OCI-LY1 (cell line): ENCODE measurements around the gene SLC2A4.
A peak's percentile ranks its signal among the peaks of the same experiment; 100 is the strongest.

Experiments used
- H2AFZ ChIP-seq: fragments of 200-600 bp; sonication (generic), shearing (Covaris generic); 2 replicates; pipeline ENCODE4 v1.6.0; 2014; ENCODE audit warnings: antibody characterized with exemption, mild to moderate bottlenecking, low read length
- H3F3A ChIP-seq: fragments of 200-600 bp; sonication (generic), shearing (Covaris generic); 2 replicates; pipeline ENCODE4 v1.6.0; 2014; ENCODE audit warnings: mild to moderate bottlenecking, antibody characterized with exemption, low read length, moderate library complexity; ENCODE audit not compliant: insufficient read depth
- H3K27ac ChIP-seq: fragments of 200-600 bp; sonication (generic); 2 replicates; pipeline ENCODE4 v1.5.1; 2014; ENCODE audit warnings: low read length, mixed run types, mild to moderate bottlenecking, low read depth; ENCODE audit not compliant: poor library complexity, severe bottlenecking
- H3K27me3 ChIP-seq: fragments of 200-600 bp; sonication (generic); 2 replicates; pipeline ENCODE4 v1.6.0; 2014; ENCODE audit warnings: antibody characterized with exemption, mild to moderate bottlenecking, low read length, moderate library complexity; ENCODE audit not compliant: insufficient read depth
- H3K36me3 ChIP-seq: fragments of 200-600 bp; sonication (generic); 2 replicates; pipeline ENCODE4 v1.6.1; 2014; ENCODE audit warnings: mild to moderate bottlenecking, antibody characterized with exemption, low read length, moderate library complexity, mixed read lengths; ENCODE audit not compliant: insufficient read depth
- H3K4me1 ChIP-seq: fragments of 200-600 bp; sonication (generic); 2 replicates; pipeline ENCODE4 v1.5.1; 2014; ENCODE audit warnings: mild to moderate bottlenecking, low read length, moderate library complexity; ENCODE audit not compliant: insufficient read depth, severe bottlenecking
- H3K4me2 ChIP-seq: fragments of 200-600 bp; sonication (generic), shearing (Covaris generic); 2 replicates; pipeline ENCODE4 v1.6.1; 2014; ENCODE audit warnings: low read length
- H3K4me3 ChIP-seq: fragments of 200-600 bp; sonication (generic); 2 replicates; pipeline ENCODE4 v1.5.1; 2014; ENCODE audit warnings: low read length, low read depth, mild to moderate bottlenecking, mixed read lengths; ENCODE audit not compliant: poor library complexity, severe bottlenecking
- H3K79me2 ChIP-seq: fragments of 200-600 bp; shearing (Covaris generic); 2 replicates; pipeline ENCODE4 v1.6.1; 2016; ENCODE audit warnings: mixed run types, low read length, mixed read lengths; ENCODE audit not compliant: insufficient read depth
- H3K9ac ChIP-seq: fragments of 200-600 bp; sonication (generic), shearing (Covaris generic); 2 replicates; pipeline ENCODE4 v1.6.1; 2014; ENCODE audit warnings: mild to moderate bottlenecking, low read length, mixed read lengths
- H3K9me2 ChIP-seq: fragments of 200-600 bp; sonication (generic), shearing (Covaris generic); 2 replicates; pipeline ENCODE4 v1.6.1; 2014; ENCODE audit warnings: low read depth, mild to moderate bottlenecking, low read length, mixed read lengths
- H3K9me3 ChIP-seq: fragments of 200-600 bp; shearing (Covaris generic); 2 replicates; pipeline ENCODE4 v1.6.1; 2014; ENCODE audit warnings: low read length, mixed read lengths
- H4K20me1 ChIP-seq: fragments of 200-600 bp; sonication (generic), shearing (Covaris generic); 2 replicates; pipeline ENCODE4 v1.6.0; 2016; ENCODE audit warnings: mild to moderate bottlenecking, low read length; ENCODE audit not compliant: insufficient read depth
- EZH2 ChIP-seq: fragments of 200-600 bp; sonication (generic), shearing (Covaris generic); IDR thresholded peaks from 2 replicates; pipeline ENCODE4 v1.8.0; 2017; ENCODE audit warnings: borderline replicate concordance, mixed run types, mild to moderate bottlenecking, antibody characterized with exemption, low read length, moderate library complexity, mixed read lengths
- TF ChIP-seq, protein P1 (sequence below): fragments of 200-600 bp; sonication (generic), shearing (Covaris generic); IDR thresholded peaks from 2 replicates; pipeline ENCODE4 v1.5.1; 2017; ENCODE audit warnings: mild to moderate bottlenecking, antibody characterized with exemption, low read length, moderate library complexity, mixed read lengths

SLC2A4 gene

DNA sequence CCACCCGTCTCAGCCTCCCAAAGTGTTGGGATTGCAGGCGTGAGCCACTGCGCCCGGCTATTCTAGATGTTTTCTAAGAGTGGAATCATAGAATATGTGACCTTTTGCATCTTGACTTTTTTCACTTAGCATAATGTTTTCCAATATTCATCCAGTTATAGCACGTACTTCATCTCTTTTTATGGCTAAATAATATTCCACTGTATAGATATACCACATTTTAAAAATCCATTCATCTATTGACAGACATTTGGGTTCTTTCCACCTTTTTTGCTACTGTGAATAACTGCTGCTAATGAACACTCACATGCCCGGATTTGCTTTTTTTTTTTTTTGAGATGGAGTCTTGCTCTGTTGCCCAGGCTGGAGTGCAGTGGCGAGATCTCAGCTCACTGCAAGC lies 22.7 kb downstream of the SLC2A4 start:
- Histone ChIP-seq H3K27ac (no peak overlapping the region), H2AFZ (no peak overlapping the region), H3K4me2 (no peak overlapping the region), H3K4me1 (peaks cover 11% of the 10 kb centered on the region), H3K9me3 (no peaks in the 10 kb centered on the region), H3F3A (no peaks in the 10 kb centered on the region), H3K36me3 (peaks cover 15% of the 10 kb centered on the region), H4K20me1 (no peaks in the 10 kb centered on the region), H3K9me2 (no peaks in the 10 kb centered on the region), H3K4me3 (no peak overlapping the region), H3K9ac (no peak overlapping the region), H3K79me2 (peaks cover 12% of the 10 kb centered on the region), H3K27me3 (no peaks in the 10 kb centered on the region)
- TF ChIP-seq, protein P1, sequence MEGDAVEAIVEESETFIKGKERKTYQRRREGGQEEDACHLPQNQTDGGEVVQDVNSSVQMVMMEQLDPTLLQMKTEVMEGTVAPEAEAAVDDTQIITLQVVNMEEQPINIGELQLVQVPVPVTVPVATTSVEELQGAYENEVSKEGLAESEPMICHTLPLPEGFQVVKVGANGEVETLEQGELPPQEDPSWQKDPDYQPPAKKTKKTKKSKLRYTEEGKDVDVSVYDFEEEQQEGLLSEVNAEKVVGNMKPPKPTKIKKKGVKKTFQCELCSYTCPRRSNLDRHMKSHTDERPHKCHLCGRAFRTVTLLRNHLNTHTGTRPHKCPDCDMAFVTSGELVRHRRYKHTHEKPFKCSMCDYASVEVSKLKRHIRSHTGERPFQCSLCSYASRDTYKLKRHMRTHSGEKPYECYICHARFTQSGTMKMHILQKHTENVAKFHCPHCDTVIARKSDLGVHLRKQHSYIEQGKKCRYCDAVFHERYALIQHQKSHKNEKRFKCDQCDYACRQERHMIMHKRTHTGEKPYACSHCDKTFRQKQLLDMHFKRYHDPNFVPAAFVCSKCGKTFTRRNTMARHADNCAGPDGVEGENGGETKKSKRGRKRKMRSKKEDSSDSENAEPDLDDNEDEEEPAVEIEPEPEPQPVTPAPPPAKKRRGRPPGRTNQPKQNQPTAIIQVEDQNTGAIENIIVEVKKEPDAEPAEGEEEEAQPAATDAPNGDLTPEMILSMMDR = no peak
- no peak for TF ChIP-seq EZH2

DNA sequence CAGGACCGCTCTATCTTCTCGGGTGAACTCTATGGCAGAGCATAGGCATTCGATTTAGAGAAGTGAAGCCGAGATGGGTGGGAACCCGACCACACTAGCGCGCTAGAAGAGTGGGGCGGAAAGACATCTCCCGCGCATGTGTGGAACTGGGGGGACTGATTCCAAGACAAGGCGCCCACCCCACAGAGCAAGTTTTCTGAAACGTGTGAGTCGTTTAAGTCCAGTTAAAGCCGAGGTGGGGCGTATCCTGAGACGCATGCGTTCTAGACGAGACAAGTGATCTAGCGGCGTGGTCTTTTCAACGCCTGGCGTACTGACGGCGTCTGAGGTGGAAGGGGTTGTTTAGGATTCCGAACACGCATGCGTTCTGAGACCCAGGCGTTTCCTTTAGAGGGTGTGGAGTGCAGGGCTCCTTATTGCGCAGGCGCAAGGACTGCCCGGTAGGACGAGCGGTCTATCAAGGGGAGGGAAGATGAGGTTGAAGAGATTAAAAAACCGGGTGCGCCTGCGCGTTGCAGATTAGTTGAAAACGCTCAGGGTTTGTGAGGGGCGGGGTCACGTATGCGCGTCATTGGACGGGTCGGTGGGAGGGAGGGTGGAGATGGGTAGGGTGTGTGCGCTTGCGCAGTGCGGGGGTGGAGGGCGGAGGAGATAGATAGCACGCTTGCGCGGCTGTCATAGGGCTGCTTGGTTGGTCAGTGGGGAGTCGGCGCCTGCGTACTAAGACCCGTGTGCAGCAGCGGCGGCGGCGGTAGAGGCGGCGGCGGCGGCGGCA lies 25.6 kb downstream of the SLC2A4 start, which contains the start of gene EIF5A:
EIF5A (plus strand) TSS at position 718 of the 775 bp plus-strand sequence. CDS start 2,008 bp downstream, outside the sequence.
- H2AFZ ChIP-seq = no peak within 1 kb of the TSS
- peak within 1 kb of the TSS; percentile 81 for H3K4me2 ChIP-seq
- peak within 1 kb of the TSS; percentile 94 for H3K4me3 ChIP-seq
- TF ChIP-seq, protein P1 = no peak
- peak within 1 kb of the TSS; percentile 95 for H3K27ac ChIP-seq
- H3K9ac ChIP-seq = peak within 1 kb of the TSS; percentile 97
- H3K4me1 ChIP-seq = peaks cover 30% of the 10 kb centered on the region
- H3F3A ChIP-seq = peaks cover 10% of the 10 kb centered on the region
- H3K9me3 ChIP-seq = no peaks in the 10 kb centered on the region
- H3K27me3 ChIP-seq = no peaks in the 10 kb centered on the region
- peaks cover 4% of the 10 kb centered on the region; the same call in 1 of the 2 replicates for H4K20me1 ChIP-seq
- peaks cover 28% of the 10 kb centered on the region for H3K79me2 ChIP-seq
- no peaks in the 10 kb centered on the region for H3K9me2 ChIP-seq
- peaks cover 42% of the 10 kb centered on the region for H3K36me3 ChIP-seq

DNA sequence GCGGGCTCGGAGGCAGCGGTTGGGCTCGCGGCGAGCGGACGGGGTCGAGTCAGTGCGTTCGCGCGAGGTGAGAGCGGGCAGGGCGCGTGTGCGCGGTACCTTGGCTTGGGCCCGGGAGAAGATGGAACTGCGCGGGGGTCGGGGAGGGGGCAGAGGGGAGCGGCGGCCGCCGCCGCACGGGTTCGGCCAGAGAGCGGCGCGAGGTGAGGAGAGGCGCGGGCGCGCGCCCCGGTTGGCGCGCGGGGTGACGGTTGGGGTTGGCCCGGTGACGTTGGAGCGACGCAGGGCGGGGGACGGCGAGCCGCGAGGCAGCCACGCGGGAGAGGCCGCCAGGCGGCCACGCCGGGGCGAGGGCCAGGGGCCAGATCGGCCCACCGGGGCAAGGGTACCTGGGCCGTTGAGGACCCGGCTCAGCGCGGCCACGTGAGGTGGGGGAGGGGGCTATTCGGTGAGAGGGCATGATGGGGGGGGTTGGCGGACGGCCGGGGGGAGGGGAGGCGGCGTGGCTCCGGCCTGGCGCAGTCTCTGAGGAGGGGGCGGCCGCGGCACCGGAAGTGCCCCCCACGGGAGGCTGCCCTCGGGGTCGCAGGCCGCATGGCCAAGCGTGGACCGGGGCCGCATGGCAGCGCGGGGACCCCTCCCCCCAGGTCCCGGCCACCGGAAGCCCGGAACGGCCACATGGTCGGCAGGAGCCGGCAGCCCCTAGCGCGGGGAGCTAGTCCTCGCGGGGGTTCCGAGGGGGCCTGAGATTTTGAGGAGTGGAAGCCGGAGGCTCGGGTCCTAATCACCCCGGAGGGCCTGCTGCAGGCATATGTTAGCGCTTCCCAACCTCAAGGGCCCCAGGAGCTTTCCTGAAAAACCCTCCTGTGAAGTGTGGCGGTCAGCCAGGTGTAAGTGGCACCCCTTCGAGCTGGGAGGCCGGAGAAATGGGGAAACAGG lies 26.4 kb downstream of the SLC2A4 start:
- Histone ChIP-seq H3K79me2 (peaks cover 28% of the 10 kb centered on the region), H3K4me3 (peak overlapping the region; percentile 94), H3K27me3 (no peaks in the 10 kb centered on the region), H3K4me1 (peaks cover 36% of the 10 kb centered on the region), H3K9me2 (no peaks in the 10 kb centered on the region), H4K20me1 (peaks cover 4% of the 10 kb centered on the region; the same call in 1 of the 2 replicates), H3K36me3 (peaks cover 51% of the 10 kb centered on the region), H3K4me2 (peak overlapping the region; percentile 81), H2AFZ (no peak overlapping the region), H3K9ac (peak overlapping the region; percentile 97), H3F3A (peaks cover 14% of the 10 kb centered on the region), H3K27ac (peak overlapping the region; percentile 95), H3K9me3 (no peaks in the 10 kb centered on the region)
- TF ChIP-seq, protein P1 = no peak
